CD8-positive, alpha-beta memory T cell (primary cell): Measurements from ENCODE around the gene IPO13. TPM values are rescaled to one million over a fixed set of nuclear protein-coding genes. Genes with fewer than 3 reads are reported as not detected.

Experiments
- CTCF ChIA-PET: fragments of 350-600 bp; sonication (Branson Sonifier 250); formaldehyde crosslinking; loops from one replicate; lab custom pipeline; 2021; ENCODE audit warnings: antibody characterized with exemption; lab: Charles Lee
- POLR2A ChIA-PET: fragments of 350-600 bp; sonication (Branson Sonifier 250); formaldehyde crosslinking; loops from one replicate; lab custom pipeline; 2021; ENCODE audit warnings: antibody characterized with exemption; lab: Charles Lee
- DNase-seq, 5 donors: peaks; one replicate each; pipeline versions ENCODE4 v3.0.0 to v3.0.0-alpha.2; 2020 to 2022; ENCODE audit warnings: mixed read lengths in 1 of 5
- H3K27ac ChIP-seq: one replicate; pipeline ENCODE4 v1.7.0; 2013; ENCODE audit warnings: low read depth, mild to moderate bottlenecking, low read length, moderate library complexity
- H3K27me3 ChIP-seq: 2 replicates; pipeline ENCODE4 v1.7.0; 2013; ENCODE audit warnings: low read length, mild to moderate bottlenecking; ENCODE audit not compliant: insufficient read depth, poor library complexity, severe bottlenecking
- H3K36me3 ChIP-seq: 2 replicates; pipeline ENCODE4 v1.7.0; 2013; ENCODE audit warnings: mild to moderate bottlenecking, low read length, moderate library complexity; ENCODE audit not compliant: insufficient read depth
- H3K4me1 ChIP-seq: 2 replicates; pipeline ENCODE4 v1.7.0; 2013; ENCODE audit warnings: mild to moderate bottlenecking, low read length, moderate library complexity; ENCODE audit not compliant: insufficient read depth
- H3K4me3 ChIP-seq: 2 replicates; pipeline ENCODE4 v1.7.0; 2013; ENCODE audit warnings: mild to moderate bottlenecking, low read length
- H3K9me3 ChIP-seq: 2 replicates; pipeline ENCODE4 v1.7.0; 2013; ENCODE audit warnings: mild to moderate bottlenecking, low read length
- H3K27ac Mint-ChIP-seq, 8 donors: one replicate each; pipeline ENCODE4 v1.8.0; 2020 to 2021; ENCODE audit warnings: mixed read lengths in 8 of 8, mild to moderate bottlenecking in 6 of 8, inconsistent platforms in 3 of 8, moderate library complexity in 3 of 8
- H3K27me3 Mint-ChIP-seq, 2 donors: one replicate each; pipeline ENCODE4 v1.8.0; 2020 to 2021; ENCODE audit warnings: mixed read lengths in 2 of 2, mild to moderate bottlenecking in 1 of 2, moderate library complexity in 1 of 2
- H3K36me3 Mint-ChIP-seq, 3 donors: one replicate each; pipeline ENCODE4 v1.8.0; 2020 to 2021; ENCODE audit warnings: mixed read lengths in 3 of 3, inconsistent platforms in 1 of 3, mild to moderate bottlenecking in 1 of 3
- H3K4me1 Mint-ChIP-seq, 3 donors: one replicate each; pipeline ENCODE4 v1.8.0; 2020 to 2021; ENCODE audit warnings: mixed read lengths in 3 of 3, inconsistent platforms in 1 of 3, mild to moderate bottlenecking in 1 of 3
- H3K4me3 Mint-ChIP-seq, 7 donors: one replicate each; pipeline ENCODE4 v1.8.0; 2020 to 2021; ENCODE audit warnings: mixed read lengths in 7 of 7, mild to moderate bottlenecking in 6 of 7, moderate library complexity in 4 of 7, inconsistent platforms in 2 of 7
- H3K9me3 Mint-ChIP-seq, 5 donors: one replicate each; pipeline ENCODE4 v1.8.0; 2020 to 2022; ENCODE audit warnings: mixed read lengths in 5 of 5, mild to moderate bottlenecking in 3 of 5, moderate library complexity in 2 of 5, inconsistent platforms in 1 of 5
- polyA plus RNA-seq: library from polyadenylated mRNA; unstranded; fragments of 300-500 nt; fragmentation: Illumina TruSeq; gene quantifications from one replicate; pipeline ENCODE4 v1.2.3, GENCODE V29; 2021
- total RNA-seq, 2 experiments: library from RNA; stranded (reverse); gene quantifications; one replicate each; pipeline ENCODE4 v1.2.3, GENCODE V29; 2021

IPO13 gene
- total and polyA plus RNA-seq, 3 experiments from 2014 or later = 16.0 to 32.1 (median 28.9) TPM

- no peak overlapping the region for H3K4me3 ChIP-seq
- no peaks in the 10 kb centered on the region for H3K4me1 ChIP-seq
- H3K4me1 Mint-ChIP-seq = peaks cover 0 to 4% (median 0%) of the 10 kb centered on the region in 3 donors
- no peaks in the 10 kb centered on the region for H3K27me3 ChIP-seq
- H3K27ac ChIP-seq = no peak overlapping the region
- ChIA-PET CTCF (interaction anchor here (1.4 kb wide), 1 partner anchor 10 kb away, joined by 7 read pairs; no protein-coding TSS in a partner anchor), POLR2A (interaction anchor here (0.8 kb wide), 1 partner anchor 21 kb away, joined by 3 read pairs; no protein-coding TSS in a partner anchor)
- H3K27ac Mint-ChIP-seq = no peak overlapping the region
- no peaks in the 10 kb centered on the region for H3K9me3 Mint-ChIP-seq
- H3K9me3 ChIP-seq = no peaks in the 10 kb centered on the region
- H3K36me3 ChIP-seq = no peaks in the 10 kb centered on the region
- H3K36me3 Mint-ChIP-seq = no peaks in the 10 kb centered on the region
- DNase-seq = no peak
- no peak overlapping the region for H3K4me3 Mint-ChIP-seq
- peaks cover 10 to 13% of the 10 kb centered on the region in 2 donors for H3K27me3 Mint-ChIP-seq
Measured at GRCh38 chr1:44015206-44015605, 68.5 kb downstream of the IPO13 start.

GRCh38 chr1:44016041-44016889 lies 69.5 kb downstream of the IPO13 start:
- Histone ChIP-seq H3K9me3 (no peaks in the 10 kb centered on the region), H3K27me3 (no peaks in the 10 kb centered on the region), H3K27ac (no peak overlapping the region), H3K36me3 (no peaks in the 10 kb centered on the region), H3K4me1 (no peaks in the 10 kb centered on the region), H3K4me3 (no peak overlapping the region)
- peak in 1 of 5 donors; percentile 33 for DNase-seq
- CTCF ChIA-PET = interaction anchor here (1.0 to 1.8 kb wide), 2 partner anchors 11 to 20 kb away, joined by 6 read pairs; no protein-coding TSS in a partner anchor
- Mint-ChIP-seq H3K4me3 (no peak overlapping the region), H3K36me3 (no peaks in the 10 kb centered on the region), H3K27ac (no peak overlapping the region), H3K4me1 (peaks cover 0 to 4% (median 0%) of the 10 kb centered on the region in 3 donors), H3K9me3 (no peaks in the 10 kb centered on the region), H3K27me3 (peaks cover 10 to 13% of the 10 kb centered on the region in 2 donors)
- POLR2A ChIA-PET = no interaction called here

GRCh38 chr1:44016890-44017400 lies 70.2 kb downstream of the IPO13 start:
- H3K36me3 ChIP-seq = no peaks in the 10 kb centered on the region
- Mint-ChIP-seq H3K4me3 (no peak overlapping the region), H3K4me1 (peaks cover 0 to 4% (median 0%) of the 10 kb centered on the region in 3 donors), H3K9me3 (no peaks in the 10 kb centered on the region), H3K27me3 (peaks cover 10 to 13% of the 10 kb centered on the region in 2 donors), H3K27ac (no peak overlapping the region), H3K36me3 (no peaks in the 10 kb centered on the region)
- no peaks in the 10 kb centered on the region for H3K9me3 ChIP-seq
- POLR2A ChIA-PET = no interaction called here
- CTCF ChIA-PET = interaction anchor here (1.0 to 1.8 kb wide), 2 partner anchors 11 to 20 kb away, joined by 6 read pairs; no protein-coding TSS in a partner anchor
- no peak overlapping the region for H3K27ac ChIP-seq
- no peaks in the 10 kb centered on the region for H3K4me1 ChIP-seq
- H3K4me3 ChIP-seq = no peak overlapping the region
- H3K27me3 ChIP-seq = no peaks in the 10 kb centered on the region
- peak in 1 of 5 donors; percentile 40 for DNase-seq

Other genes starting within 250 kb of the IPO13 start
- 10 to 100 TPM in 1 of 2 experiments, 1 to 10 TPM in 1; 9.7 to 10.1 TPM for gene ST3GAL3, start 239.4 kb upstream of the IPO13 start, total RNA-seq
- 9.7 TPM for gene ST3GAL3, start 239.4 kb upstream of the IPO13 start, polyA plus RNA-seq
- under 1 TPM; 0.22 to 0.49 TPM for gene ARTN, start 13.1 kb upstream of the IPO13 start, total RNA-seq
- gene ARTN, start 13.1 kb upstream of the IPO13 start, polyA plus RNA-seq = not detected
- gene DPH2, start 23.1 kb downstream of the IPO13 start, total RNA-seq = 10 to 100 TPM; 85.8 to 94.7 TPM
- gene DPH2, start 23.1 kb downstream of the IPO13 start, polyA plus RNA-seq = 32.9 TPM
- 100 to 1,000 TPM; 184 to 205 TPM for gene ATP6V0B, start 28.0 kb downstream of the IPO13 start, total RNA-seq
- gene ATP6V0B, start 28.0 kb downstream of the IPO13 start, polyA plus RNA-seq = 190 TPM
- gene B4GALT2, start 32.3 kb downstream of the IPO13 start, total RNA-seq = 10 to 100 TPM; 39.7 to 41.7 TPM
- 1.9 TPM for gene B4GALT2, start 32.3 kb downstream of the IPO13 start, polyA plus RNA-seq
- 1 to 10 TPM; 2.7 to 3.4 TPM for gene CCDC24, start 44.6 kb downstream of the IPO13 start, total RNA-seq
- 0.43 TPM for gene CCDC24, start 44.6 kb downstream of the IPO13 start, polyA plus RNA-seq
- gene SLC6A9, start 84.5 kb downstream of the IPO13 start, total RNA-seq = 1 to 10 TPM; 6.8 to 7.3 TPM
- gene SLC6A9, start 84.5 kb downstream of the IPO13 start, polyA plus RNA-seq = 0.21 TPM
- not detected for gene KLF17, start 171.9 kb downstream of the IPO13 start, total RNA-seq
- not detected for gene KLF17, start 171.9 kb downstream of the IPO13 start, polyA plus RNA-seq
- not detected for gene KLF18, start 194.7 kb downstream of the IPO13 start, total RNA-seq
- not detected for gene KLF18, start 194.7 kb downstream of the IPO13 start, polyA plus RNA-seq